PC-3 (cell line): ENCODE measurements around the gene OR6X1. TPM values are rescaled to one million over a fixed set of nuclear protein-coding genes. Genes with fewer than 3 reads are reported as not detected.

ENCODE experiments used
- ATAC-seq: fragments of 200-7000 bp; cut with Tn5 transposase; 2 replicates; pipeline ENCODE4 v1.9.1; 2020; ENCODE audit warnings: mild to moderate bottlenecking, moderate library complexity
- BruUV-seq: library from RNA; stranded (reverse); fragments of 400-500 nt; replicated peaks from 2 replicates; lab custom pipeline; 2021; lab: Mats Ljungman, UMichigan
- CTCF ChIA-PET: fragments of 300-600 bp; sonication (Branson Sonifier 250); formaldehyde crosslinking; loops from one replicate; lab custom pipeline; 2022; ENCODE audit warnings: antibody characterized with exemption; lab: Charles Lee
- POLR2A ChIA-PET: fragments of 300-600 bp; sonication (Branson Sonifier 250); formaldehyde crosslinking; loops from one replicate; lab custom pipeline; 2022; ENCODE audit warnings: antibody characterized with exemption; ENCODE audit not compliant: unreplicated experiment; lab: Charles Lee
- DNase-seq: peaks from one replicate; pipeline ENCODE4 v3.0.0-alpha.2; 2015
- H2AFZ ChIP-seq: fragments of 300-600 bp; sonication (generic); 2 replicates; pipeline ENCODE4 v1.6.0; 2016; ENCODE audit warnings: antibody characterized with exemption, low read length
- H3F3A ChIP-seq: fragments of 300-600 bp; sonication (generic); one replicate; pipeline ENCODE4 v1.6.0; 2017; ENCODE audit warnings: antibody characterized with exemption, low read length, control low read depth, mild to moderate bottlenecking; ENCODE audit not compliant: unreplicated experiment
- H3K27ac ChIP-seq: fragments of 300-600 bp; sonication (generic); 2 replicates; pipeline ENCODE4 v1.5.1; 2016; ENCODE audit warnings: mild to moderate bottlenecking, low read length
- H3K27me3 ChIP-seq: fragments of 300-600 bp; sonication (generic); 2 replicates; pipeline ENCODE4 v1.6.1; 2016; ENCODE audit warnings: low read length, mixed read lengths
- H3K36me3 ChIP-seq: fragments of 300-600 bp; sonication (generic); 2 replicates; pipeline ENCODE4 v1.6.1; 2016; ENCODE audit warnings: low read depth, mixed run types, low read length, mixed read lengths
- H3K4me1 ChIP-seq: fragments of 300-600 bp; sonication (generic); 2 replicates; pipeline ENCODE4 v1.5.1; 2016; ENCODE audit warnings: low read length; ENCODE audit not compliant: insufficient read depth
- H3K4me2 ChIP-seq: fragments of 300-600 bp; sonication (generic); 2 replicates; pipeline ENCODE4 v1.6.0; 2016; ENCODE audit warnings: low read length
- H3K4me3 ChIP-seq: fragments of 300-600 bp; sonication (generic); 2 replicates; pipeline ENCODE4 v1.5.1; 2016; ENCODE audit warnings: mild to moderate bottlenecking, low read length, mixed read lengths
- H3K79me2 ChIP-seq: fragments of 300-600 bp; sonication (generic); 2 replicates; pipeline ENCODE4 v1.6.1; 2017; ENCODE audit warnings: low read length, mixed read lengths
- H3K9ac ChIP-seq: fragments of 300-600 bp; sonication (generic); 2 replicates; pipeline ENCODE4 v1.6.0; 2016; ENCODE audit warnings: mild to moderate bottlenecking, low read length
- H3K9me2 ChIP-seq: fragments of 300-600 bp; sonication (generic); replicated peaks from 2 replicates; pipeline ENCODE4 v1.6.1; 2016; ENCODE audit warnings: mixed run types, low read length, mixed read lengths
- H3K9me3 ChIP-seq: fragments of 300-600 bp; sonication (generic); 2 replicates; pipeline ENCODE4 v1.6.1; 2016; ENCODE audit warnings: low read length, mixed read lengths
- H4K20me1 ChIP-seq: fragments of 300-600 bp; sonication (generic); 2 replicates; pipeline ENCODE4 v1.6.1; 2016; ENCODE audit warnings: low read length, mixed read lengths
- EZH2 ChIP-seq: fragments of 300-600 bp; sonication (generic); IDR thresholded peaks from one replicate; pipeline ENCODE4 v1.6.1; 2017; ENCODE audit warnings: antibody characterized with exemption, mild to moderate bottlenecking, low read length; ENCODE audit not compliant: unreplicated experiment
- EZH2phosphoT487 ChIP-seq: fragments of 300-600 bp; sonication (generic); IDR thresholded peaks from 2 replicates; pipeline ENCODE4 v1.6.1; 2018; ENCODE audit warnings: mild to moderate bottlenecking, antibody characterized with exemption, low read length, borderline replicate concordance
- intact Hi-C: fragments of 100-400 bp; cut with micrococcal nuclease; formaldehyde crosslinking; loops from 2 replicates; pipeline ENCODE4 v1.9.0; 2023
- total RNA-seq: library from RNA; depleted of rRNA; stranded (reverse); fragments of >200 nt; gene quantifications from 2 replicates; pipeline ENCODE4 v1.2.3, GENCODE V29; 2014
- TF ChIP-seq, protein P1 (sequence below): fragments of 300-600 bp; sonication (generic); conservative IDR thresholded peaks from 2 replicates; pipeline ENCODE4 v1.5.1; 2017; ENCODE audit warnings: antibody characterized with exemption, low read depth, mild to moderate bottlenecking, low read length

OR6X1 gene
- total RNA-seq, 1 experiment from 2014 or later = not detected

DNA sequence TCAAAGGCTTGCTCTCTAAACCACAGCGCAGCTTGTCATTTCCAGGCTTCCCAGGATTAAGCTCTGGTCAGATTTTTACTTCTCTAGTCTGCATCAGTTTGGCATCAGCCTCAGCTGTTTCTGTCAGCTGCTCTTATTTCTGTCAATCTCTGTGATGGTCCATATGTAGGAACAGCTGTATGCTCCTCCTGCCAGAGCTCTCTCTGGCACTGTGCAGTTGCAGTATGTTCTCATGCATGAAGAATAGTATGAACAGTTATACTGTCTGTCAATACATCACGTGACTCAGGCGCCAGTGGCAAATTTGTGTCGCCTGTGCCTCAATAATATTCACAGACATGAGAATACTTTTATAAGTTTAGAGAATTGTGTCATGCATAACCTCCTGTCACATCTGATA, 45.1 kb upstream of the OR6X1 start:
- intact Hi-C loops = no loop called here
- no peak for TF ChIP-seq EZH2
- TF ChIP-seq, protein P1, sequence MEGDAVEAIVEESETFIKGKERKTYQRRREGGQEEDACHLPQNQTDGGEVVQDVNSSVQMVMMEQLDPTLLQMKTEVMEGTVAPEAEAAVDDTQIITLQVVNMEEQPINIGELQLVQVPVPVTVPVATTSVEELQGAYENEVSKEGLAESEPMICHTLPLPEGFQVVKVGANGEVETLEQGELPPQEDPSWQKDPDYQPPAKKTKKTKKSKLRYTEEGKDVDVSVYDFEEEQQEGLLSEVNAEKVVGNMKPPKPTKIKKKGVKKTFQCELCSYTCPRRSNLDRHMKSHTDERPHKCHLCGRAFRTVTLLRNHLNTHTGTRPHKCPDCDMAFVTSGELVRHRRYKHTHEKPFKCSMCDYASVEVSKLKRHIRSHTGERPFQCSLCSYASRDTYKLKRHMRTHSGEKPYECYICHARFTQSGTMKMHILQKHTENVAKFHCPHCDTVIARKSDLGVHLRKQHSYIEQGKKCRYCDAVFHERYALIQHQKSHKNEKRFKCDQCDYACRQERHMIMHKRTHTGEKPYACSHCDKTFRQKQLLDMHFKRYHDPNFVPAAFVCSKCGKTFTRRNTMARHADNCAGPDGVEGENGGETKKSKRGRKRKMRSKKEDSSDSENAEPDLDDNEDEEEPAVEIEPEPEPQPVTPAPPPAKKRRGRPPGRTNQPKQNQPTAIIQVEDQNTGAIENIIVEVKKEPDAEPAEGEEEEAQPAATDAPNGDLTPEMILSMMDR = no peak
- no peak for TF ChIP-seq EZH2phosphoT487

DNA sequence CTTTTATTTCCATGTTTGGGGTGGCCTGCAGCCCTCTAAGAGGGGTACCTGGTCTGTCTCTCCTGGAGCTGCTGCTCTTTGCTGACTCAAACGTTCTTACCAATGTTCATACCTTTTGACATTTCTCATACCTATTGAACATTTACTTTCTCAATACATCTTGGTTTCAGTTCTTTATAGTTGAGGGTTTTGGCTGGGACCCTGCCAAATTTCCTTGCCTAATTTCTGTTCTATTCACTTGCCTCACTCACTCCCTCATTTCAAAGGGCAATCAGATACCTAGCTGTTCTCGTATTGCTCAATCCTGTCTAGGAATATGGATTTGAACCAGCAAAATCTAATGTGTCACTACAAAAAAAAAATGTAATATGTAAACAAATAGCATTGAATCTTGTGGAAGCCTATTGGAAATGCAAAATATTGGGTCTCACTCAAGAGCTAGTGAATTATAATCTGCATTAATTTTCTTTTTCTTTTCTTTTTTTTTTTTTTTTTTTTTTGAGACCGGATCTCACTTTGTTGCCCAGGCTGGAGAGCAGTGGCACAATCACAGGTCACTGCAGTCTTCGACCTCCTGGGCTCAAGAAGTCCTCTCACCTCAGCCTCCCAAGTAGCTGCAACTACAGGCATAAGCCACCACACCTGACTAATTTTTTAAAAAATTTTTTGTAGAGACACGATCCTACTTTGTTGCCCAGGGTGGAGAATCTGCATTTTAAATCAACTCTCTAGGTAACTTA, 44.4 kb upstream of the OR6X1 start:
- H3K9ac ChIP-seq = no peak overlapping the region
- no peaks in the 10 kb centered on the region for H3K4me1 ChIP-seq
- H3K9me2 ChIP-seq = no peaks in the 10 kb centered on the region
- H3K79me2 ChIP-seq = no peaks in the 10 kb centered on the region
- no peak overlapping the region for H3K4me3 ChIP-seq
- H2AFZ ChIP-seq = no peak overlapping the region
- no peaks in the 10 kb centered on the region for H4K20me1 ChIP-seq
- ChIA-PET POLR2A (no interaction called here), CTCF (no interaction called here)
- intact Hi-C loops = no loop called here
- no peaks in the 10 kb centered on the region for H3K36me3 ChIP-seq
- no TSS peak for BruUV-seq
- no peak for ATAC-seq
- no peak overlapping the region for H3K27ac ChIP-seq
- no peaks in the 10 kb centered on the region for H3F3A ChIP-seq
- TF ChIP-seq EZH2 = no peak
- TF ChIP-seq, protein P1 = no peak
- no peak for TF ChIP-seq EZH2phosphoT487
- peaks cover 91% of the 10 kb centered on the region for H3K27me3 ChIP-seq
- DNase-seq = no peak
- H3K9me3 ChIP-seq = no peaks in the 10 kb centered on the region
- H3K4me2 ChIP-seq = no peak overlapping the region

More for the DNA sequence above, 45.1 kb upstream of the OR6X1 start:
- DNase-seq (no peak), ATAC-seq (no peak)
- H3K4me2 ChIP-seq = no peak overlapping the region
- H3K4me1 ChIP-seq = no peaks in the 10 kb centered on the region
- H3K9ac ChIP-seq = no peak overlapping the region
- H3K4me3 ChIP-seq = no peak overlapping the region
- ChIA-PET POLR2A (no interaction called here), CTCF (no interaction called here)
- H4K20me1 ChIP-seq = no peaks in the 10 kb centered on the region
- peaks cover 91% of the 10 kb centered on the region for H3K27me3 ChIP-seq
- H3K9me2 ChIP-seq = no peaks in the 10 kb centered on the region
- BruUV-seq = no TSS peak
- H3K9me3 ChIP-seq = no peaks in the 10 kb centered on the region
- H3K36me3 ChIP-seq = no peaks in the 10 kb centered on the region
- no peak overlapping the region for H3K27ac ChIP-seq
- no peaks in the 10 kb centered on the region for H3K79me2 ChIP-seq
- no peak overlapping the region for H2AFZ ChIP-seq
- H3F3A ChIP-seq = no peaks in the 10 kb centered on the region

DNA sequence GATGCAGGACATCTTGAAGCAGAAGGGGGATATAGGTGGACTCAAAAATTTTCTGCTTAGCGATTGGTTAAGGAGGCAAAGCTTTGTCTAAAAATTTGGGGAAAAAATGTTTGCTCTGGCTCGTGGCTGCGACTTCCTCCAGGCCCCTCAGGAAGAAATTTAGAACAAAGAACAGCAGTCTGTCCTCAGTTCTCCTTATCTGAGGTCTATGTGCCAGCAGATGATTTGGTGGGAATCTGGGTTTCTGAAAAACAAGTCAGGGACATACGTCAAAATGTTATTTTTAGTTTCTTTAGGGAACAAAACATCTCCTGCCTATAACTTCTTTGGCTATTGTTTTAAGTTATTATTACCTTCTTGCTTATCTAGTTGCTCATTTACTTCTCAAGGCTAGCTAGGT, 43.8 kb upstream of the OR6X1 start:
- Histone ChIP-seq H3K9me2 (no peaks in the 10 kb centered on the region), H2AFZ (no peak overlapping the region), H3K36me3 (no peaks in the 10 kb centered on the region), H3F3A (no peaks in the 10 kb centered on the region), H3K4me1 (no peaks in the 10 kb centered on the region), H3K4me3 (no peak overlapping the region), H4K20me1 (no peaks in the 10 kb centered on the region), H3K79me2 (no peaks in the 10 kb centered on the region), H3K27me3 (peaks cover 89% of the 10 kb centered on the region), H3K27ac (no peak overlapping the region), H3K9me3 (no peaks in the 10 kb centered on the region), H3K4me2 (no peak overlapping the region), H3K9ac (no peak overlapping the region)
- ChIA-PET POLR2A (no interaction called here), CTCF (no interaction called here)
- DNase-seq = no peak
- no TSS peak for BruUV-seq
- intact Hi-C loops = no loop called here
- no peak for TF ChIP-seq EZH2phosphoT487
- TF ChIP-seq, protein P1 = no peak
- ATAC-seq = no peak
